GM12874 (cell line): Measurements from ENCODE around the gene BGN.

Experiments used
- TF ChIP-seq, protein P1 (sequence below): IDR thresholded peaks from 2 replicates; pipeline ENCODE4 v1.5.1; 2011; ENCODE audit warnings: low read depth, mild to moderate bottlenecking, control low read depth, low read length, moderate library complexity; ENCODE audit not compliant: insufficient read depth

Gene BGN

DNA sequence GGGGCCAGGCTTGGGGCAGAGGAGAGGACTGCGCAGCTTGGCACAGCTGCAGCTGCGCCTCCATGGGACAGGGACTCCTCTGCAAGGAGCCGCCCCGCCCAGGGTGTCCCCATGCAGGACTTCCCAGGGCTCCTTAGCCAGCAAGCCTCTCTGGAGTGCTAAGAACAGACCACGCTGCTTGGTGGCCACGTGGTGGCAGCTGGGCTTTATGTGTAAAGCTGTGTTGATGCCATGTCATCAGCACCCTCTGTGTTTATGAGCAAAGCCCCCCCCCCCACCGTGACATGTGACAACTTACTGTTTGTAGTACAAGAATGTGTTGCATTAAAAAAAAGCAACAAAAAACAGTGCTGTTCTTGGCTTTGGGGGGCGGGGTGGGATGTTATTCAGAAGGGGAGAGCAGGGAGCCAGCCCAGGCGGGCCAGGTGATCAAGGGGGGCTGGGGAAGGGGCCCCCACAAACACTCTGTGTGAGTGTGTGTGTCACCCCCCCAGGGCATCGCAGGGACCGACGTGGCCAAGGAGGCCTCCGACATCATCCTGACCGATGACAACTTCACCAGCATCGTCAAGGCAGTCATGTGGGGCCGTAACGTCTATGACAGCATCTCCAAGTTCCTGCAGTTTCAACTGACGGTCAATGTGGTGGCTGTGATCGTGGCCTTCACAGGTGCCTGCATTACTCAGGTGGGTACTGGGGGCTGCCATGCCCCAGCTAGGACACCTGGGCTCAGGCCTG is 63.0 kb downstream of the BGN start:
- TF ChIP-seq, protein P1, sequence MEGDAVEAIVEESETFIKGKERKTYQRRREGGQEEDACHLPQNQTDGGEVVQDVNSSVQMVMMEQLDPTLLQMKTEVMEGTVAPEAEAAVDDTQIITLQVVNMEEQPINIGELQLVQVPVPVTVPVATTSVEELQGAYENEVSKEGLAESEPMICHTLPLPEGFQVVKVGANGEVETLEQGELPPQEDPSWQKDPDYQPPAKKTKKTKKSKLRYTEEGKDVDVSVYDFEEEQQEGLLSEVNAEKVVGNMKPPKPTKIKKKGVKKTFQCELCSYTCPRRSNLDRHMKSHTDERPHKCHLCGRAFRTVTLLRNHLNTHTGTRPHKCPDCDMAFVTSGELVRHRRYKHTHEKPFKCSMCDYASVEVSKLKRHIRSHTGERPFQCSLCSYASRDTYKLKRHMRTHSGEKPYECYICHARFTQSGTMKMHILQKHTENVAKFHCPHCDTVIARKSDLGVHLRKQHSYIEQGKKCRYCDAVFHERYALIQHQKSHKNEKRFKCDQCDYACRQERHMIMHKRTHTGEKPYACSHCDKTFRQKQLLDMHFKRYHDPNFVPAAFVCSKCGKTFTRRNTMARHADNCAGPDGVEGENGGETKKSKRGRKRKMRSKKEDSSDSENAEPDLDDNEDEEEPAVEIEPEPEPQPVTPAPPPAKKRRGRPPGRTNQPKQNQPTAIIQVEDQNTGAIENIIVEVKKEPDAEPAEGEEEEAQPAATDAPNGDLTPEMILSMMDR = no peak
